GM18868 (cell line): ENCODE data around the gene C1orf226.
"Not testable (repeated sequence)": the region's sequence is repeated elsewhere in the genome, so short reads cannot be mapped to it uniquely, and the experiment has no call there.

Experiments
- ATAC-seq: cut with Tn5 transposase; IDR thresholded peaks from one replicate; pipeline ENCODE4 v1.9.1; 2021; ENCODE audit warnings: mild to moderate bottlenecking, moderate library complexity; ENCODE audit not compliant: unreplicated experiment

Gene C1orf226, protein sequence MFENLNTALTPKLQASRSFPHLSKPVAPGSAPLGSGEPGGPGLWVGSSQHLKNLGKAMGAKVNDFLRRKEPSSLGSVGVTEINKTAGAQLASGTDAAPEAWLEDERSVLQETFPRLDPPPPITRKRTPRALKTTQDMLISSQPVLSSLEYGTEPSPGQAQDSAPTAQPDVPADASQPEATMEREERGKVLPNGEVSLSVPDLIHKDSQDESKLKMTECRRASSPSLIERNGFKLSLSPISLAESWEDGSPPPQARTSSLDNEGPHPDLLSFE

GRCh38 chr1:162381383-162381782 is at the start of gene C1orf226:
Gene C1orf226, plus strand, starts transcription at chr1:162381728. Its CDS starts 174 bp downstream, at chr1:162381902.
- no peak for ATAC-seq

DNA sequence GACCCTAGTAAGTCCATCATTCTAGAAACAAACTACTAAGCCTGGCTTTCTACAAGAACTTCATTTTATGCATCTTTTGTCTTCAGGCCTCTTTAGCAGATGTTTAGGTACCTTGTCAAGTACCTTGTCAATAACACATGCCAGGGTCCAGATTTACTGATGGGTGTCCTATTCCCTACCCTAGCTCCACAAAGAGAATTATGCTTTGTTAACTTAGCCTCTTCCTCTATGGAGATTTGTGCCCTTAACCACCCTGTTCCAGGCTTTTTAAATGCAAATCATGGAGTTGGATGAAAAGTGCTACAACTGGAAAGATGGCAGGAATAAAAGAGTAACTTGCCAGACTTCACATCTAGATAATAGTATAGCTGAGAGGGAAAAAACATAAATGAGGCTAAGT is 47.5 kb upstream of the C1orf226 start:
- no peak for ATAC-seq

GRCh38 chr1:162335126-162335525 is 46.4 kb upstream of the C1orf226 start:
- ATAC-seq, result no peak

GRCh38 chr1:162336621-162337285 is 44.8 kb upstream of the C1orf226 start:
- ATAC-seq, result no peak

GRCh38 chr1:162342452-162342983 is 39.0 kb upstream of the C1orf226 start:
- ATAC-seq, result no peak

DNA sequence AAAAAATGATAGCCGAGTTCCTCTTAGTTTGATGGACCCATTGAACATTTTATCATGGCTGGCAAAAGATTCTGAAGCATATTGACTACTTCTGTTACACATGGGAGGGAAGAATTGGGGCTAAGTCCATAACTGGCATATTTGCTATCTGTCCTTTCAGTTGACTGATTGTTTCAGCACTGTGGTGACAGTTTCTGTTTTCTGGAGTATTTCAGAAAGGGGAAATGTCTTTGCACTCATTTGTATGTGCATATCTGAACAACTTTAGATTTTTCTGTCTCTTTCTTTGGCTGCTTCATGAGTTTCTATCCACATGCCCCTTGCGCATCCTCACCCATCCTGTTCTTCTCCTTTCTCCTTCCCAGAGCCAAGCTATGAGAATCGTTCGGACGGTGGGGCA is 38.1 kb upstream of the C1orf226 start:
- ATAC-seq, result no peak

GRCh38 chr1:162347281-162347680 is 34.2 kb upstream of the C1orf226 start:
- no peak for ATAC-seq

DNA sequence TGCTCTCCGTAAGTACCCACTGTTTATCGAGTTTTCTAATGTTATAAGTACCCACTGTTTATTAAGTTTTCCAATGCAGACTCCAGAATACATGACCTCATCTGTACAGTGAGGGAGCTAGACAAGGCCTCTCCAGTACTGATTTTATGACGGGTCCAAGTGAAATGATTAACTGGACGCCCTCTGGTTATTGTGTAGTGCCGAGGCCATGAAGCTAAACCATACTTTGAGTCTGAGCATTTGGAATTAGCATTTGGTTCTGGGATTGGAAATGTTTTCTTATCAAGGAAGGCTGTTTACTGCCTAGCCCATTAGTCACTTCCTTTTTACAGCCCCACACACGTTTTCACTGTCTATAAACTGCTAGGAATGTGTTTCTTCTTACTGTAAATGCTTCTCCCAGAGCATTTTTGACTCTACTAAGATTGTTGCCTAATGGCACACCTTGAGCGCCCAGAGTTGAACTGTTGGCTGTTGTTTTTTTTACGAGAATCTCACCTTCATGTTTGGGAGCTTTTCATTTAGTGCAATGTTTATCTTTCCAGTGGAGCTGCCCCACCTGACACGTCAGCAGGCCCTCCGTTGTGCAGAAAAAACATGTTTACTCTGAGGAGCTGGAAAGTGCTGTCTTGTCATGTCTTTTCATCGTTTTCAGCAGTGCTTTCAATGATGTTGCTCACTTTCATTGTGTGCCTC is 31.7 kb upstream of the C1orf226 start:
- no peak for ATAC-seq

GRCh38 chr1:162351246-162351842 is 30.2 kb upstream of the C1orf226 start:
- no peak for ATAC-seq

DNA sequence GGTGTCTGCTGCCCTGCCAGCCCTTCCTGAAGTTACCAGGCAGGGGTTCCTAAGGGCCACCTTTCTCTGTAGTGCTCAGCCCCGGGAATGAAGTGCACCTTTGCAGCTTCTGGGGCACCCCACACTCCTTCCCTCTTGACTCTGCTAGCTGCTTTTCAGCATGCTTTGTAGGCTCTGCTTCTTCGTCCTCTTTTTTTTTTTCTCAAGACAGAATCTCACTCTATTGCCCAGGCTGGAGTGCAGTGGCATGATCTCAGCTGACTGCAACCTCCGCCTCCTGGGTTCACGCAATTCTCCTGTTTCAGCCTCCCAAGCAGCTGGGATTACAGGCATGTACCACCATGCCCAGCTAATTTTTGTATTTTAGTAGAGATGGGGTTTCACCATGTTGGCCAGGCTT is 29.7 kb upstream of the C1orf226 start:
- ATAC-seq, result not testable (repeated sequence)

DNA sequence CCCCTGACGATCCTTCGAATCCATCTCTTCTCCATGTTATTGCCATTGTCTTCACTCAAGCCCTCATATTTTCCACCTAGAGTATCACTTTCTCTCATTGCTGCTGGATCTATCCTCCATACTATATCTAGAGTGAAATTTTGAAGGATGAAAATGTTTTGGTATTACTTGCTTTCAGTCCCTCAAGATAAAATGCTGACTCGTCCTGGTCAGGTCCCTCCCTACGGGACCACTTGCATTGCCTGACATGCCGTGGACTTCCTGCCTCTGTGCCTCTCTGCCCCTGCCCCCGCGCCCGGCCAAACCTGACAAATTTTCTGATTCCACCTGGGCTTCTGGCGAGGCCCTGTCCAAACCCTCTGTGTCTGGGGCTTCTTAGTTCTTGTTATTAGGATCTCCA is 28.4 kb upstream of the C1orf226 start:
- no peak for ATAC-seq

- ATAC-seq, result no peak
Measured at GRCh38 chr1:162353702-162354101, 27.8 kb upstream of the C1orf226 start.

GRCh38 chr1:162357681-162358266 is 23.8 kb upstream of the C1orf226 start:
- ATAC-seq, result no peak

GRCh38 chr1:162358928-162359327 is 22.6 kb upstream of the C1orf226 start:
- no peak for ATAC-seq

GRCh38 chr1:162359523-162360236 is 21.8 kb upstream of the C1orf226 start:
- ATAC-seq, result no peak

GRCh38 chr1:162360237-162360873 is 21.2 kb upstream of the C1orf226 start:
- no peak for ATAC-seq

GRCh38 chr1:162360874-162361260 is 20.7 kb upstream of the C1orf226 start:
- no peak for ATAC-seq

DNA sequence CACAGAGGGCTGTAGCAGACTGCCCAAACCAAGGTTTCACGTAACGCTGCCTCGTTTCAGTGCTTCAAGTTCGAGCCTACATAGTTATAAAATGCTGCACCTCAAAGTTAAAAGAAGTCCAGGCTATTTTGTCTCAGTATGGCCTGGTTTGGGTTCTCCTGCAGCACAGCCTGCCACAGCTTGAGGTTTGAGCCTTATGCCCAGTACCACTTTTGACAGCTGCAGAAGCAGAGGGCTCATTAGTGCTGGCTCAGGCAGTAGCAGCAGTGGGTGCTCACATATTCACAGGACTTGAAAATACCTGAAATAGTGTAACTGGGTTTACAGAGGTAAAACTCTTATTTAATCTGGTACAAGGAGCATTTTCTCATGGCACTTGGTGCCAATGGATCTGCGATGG is 20.2 kb upstream of the C1orf226 start:
- ATAC-seq, result peak; percentile 50

DNA sequence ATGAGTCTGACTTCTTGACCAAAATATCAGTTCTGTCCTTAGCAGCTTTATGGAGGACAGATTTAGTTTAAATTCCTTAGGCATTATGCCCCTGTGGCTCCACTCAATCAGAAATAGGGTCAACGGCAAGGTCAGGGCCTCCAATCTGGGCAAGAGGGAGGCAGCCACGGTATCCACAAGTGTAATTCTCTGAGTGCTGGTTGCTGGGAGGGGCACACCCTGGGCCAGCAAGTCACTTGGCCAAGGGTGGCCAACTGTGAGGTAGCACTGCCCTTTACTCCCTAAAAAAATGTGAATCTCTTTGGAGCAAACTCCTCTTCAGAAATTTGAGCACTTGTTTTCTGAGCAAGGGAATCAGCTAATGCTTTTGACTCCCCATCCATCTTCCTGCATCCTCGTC is 17.7 kb upstream of the C1orf226 start:
- ATAC-seq, result no peak

GRCh38 chr1:162364498-162364897 is 17.0 kb upstream of the C1orf226 start:
- no peak for ATAC-seq
